Measurements from ENCODE around the gene IMP4.

Gene IMP4

GRCh38 chr2:130385709-130386108 lies 43.0 kb downstream of the IMP4 start:
- Histone ChIP-seq H3K27me3 (replicated peaks) (no peaks in the 10 kb centered on the region), H3K27ac (no peak overlapping the region), H3K36me3 (replicated peaks) (no peaks in the 10 kb centered on the region), H3K4me3 (ENCODE audit: low read depth, low read length) (no peak overlapping the region)
- in situ Hi-C loops (cut with HindIII; ENCODE audit: low pct_ligation_motif_present, low sequenced_read_pairs) = no loop called here
- no peak for DNase-seq
- TF ChIP-seq, protein P1, sequence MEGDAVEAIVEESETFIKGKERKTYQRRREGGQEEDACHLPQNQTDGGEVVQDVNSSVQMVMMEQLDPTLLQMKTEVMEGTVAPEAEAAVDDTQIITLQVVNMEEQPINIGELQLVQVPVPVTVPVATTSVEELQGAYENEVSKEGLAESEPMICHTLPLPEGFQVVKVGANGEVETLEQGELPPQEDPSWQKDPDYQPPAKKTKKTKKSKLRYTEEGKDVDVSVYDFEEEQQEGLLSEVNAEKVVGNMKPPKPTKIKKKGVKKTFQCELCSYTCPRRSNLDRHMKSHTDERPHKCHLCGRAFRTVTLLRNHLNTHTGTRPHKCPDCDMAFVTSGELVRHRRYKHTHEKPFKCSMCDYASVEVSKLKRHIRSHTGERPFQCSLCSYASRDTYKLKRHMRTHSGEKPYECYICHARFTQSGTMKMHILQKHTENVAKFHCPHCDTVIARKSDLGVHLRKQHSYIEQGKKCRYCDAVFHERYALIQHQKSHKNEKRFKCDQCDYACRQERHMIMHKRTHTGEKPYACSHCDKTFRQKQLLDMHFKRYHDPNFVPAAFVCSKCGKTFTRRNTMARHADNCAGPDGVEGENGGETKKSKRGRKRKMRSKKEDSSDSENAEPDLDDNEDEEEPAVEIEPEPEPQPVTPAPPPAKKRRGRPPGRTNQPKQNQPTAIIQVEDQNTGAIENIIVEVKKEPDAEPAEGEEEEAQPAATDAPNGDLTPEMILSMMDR (IDR thresholded peaks at IDR 0.05; ENCODE audit: low read depth, low read length, missing control alignments) = no peak

- TF ChIP-seq, protein P1 (IDR thresholded peaks at IDR 0.05; ENCODE audit: low read depth, low read length, missing control alignments) = no peak
- H3K27ac ChIP-seq = no peak overlapping the region
- in situ Hi-C loops (cut with HindIII; ENCODE audit: low pct_ligation_motif_present, low sequenced_read_pairs) = no loop called here
- no peak overlapping the region for H3K4me3 ChIP-seq (ENCODE audit: low read depth, low read length)
- no peak for DNase-seq
- no peaks in the 10 kb centered on the region for H3K36me3 ChIP-seq (replicated peaks)
- H3K27me3 ChIP-seq (replicated peaks) = no peaks in the 10 kb centered on the region
Measured at GRCh38 chr2:130387071-130387400, 44.3 kb downstream of the IMP4 start.

DNA sequence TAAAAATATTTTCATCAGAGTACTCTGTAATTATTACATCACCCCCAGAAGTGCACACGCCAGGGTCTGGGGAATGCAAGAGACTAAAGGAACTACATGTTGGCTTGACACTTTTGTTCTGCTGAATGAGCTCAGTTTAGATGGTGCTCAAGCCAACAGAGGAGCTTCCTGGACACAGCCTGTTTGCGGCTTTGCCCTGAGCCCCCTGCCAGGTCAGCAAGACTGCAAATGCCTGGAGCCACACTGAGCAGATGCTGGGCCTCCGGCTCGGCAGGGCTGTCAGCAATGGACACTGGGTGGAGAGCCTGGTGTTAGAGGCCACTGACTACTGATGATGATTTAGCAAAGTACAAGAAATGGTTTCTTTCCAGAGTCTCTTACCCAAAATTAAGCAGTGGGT lies 45.1 kb downstream of the IMP4 start:
- H3K27ac ChIP-seq = no peak overlapping the region
- in situ Hi-C loops (cut with HindIII; ENCODE audit: low pct_ligation_motif_present, low sequenced_read_pairs) = no loop called here

GRCh38 chr2:130388221-130388907 lies 45.7 kb downstream of the IMP4 start:
- in situ Hi-C loops (cut with HindIII; ENCODE audit: low pct_ligation_motif_present, low sequenced_read_pairs) = no loop called here
- TF ChIP-seq, protein P1 (IDR thresholded peaks at IDR 0.05; ENCODE audit: low read depth, low read length, missing control alignments) = no peak
- DNase-seq = no peak

More for the DNA sequence above, 45.1 kb downstream of the IMP4 start:
- H3K27me3 ChIP-seq (replicated peaks) = no peaks in the 10 kb centered on the region
- TF ChIP-seq, protein P1 (IDR thresholded peaks at IDR 0.05; ENCODE audit: low read depth, low read length, missing control alignments) = no peak
- no peak overlapping the region for H3K4me3 ChIP-seq (ENCODE audit: low read depth, low read length)
- H3K36me3 ChIP-seq (replicated peaks) = no peaks in the 10 kb centered on the region
- DNase-seq = no peak

DNA sequence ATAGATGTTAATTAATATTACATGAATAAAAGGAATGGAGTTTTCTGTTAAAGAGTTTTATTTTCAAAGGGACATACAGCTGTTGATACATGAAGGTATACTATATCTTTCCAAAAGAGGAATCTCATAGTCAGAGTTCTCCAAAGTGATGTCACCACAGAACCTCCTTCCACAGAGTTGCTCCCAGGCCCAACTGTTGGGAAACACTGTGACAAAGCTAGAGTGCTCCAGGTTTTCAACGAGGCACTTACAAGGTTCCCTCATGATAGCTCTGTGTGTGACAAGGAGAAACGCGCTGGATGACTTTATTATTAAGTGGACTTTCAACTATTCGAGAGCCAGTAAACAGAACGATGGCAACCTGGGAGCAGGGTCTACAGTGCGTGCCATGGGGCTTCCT lies 46.7 kb downstream of the IMP4 start:
- DNase-seq = no peak
- Histone ChIP-seq H3K27me3 (replicated peaks) (no peaks in the 10 kb centered on the region), H3K4me3 (ENCODE audit: low read depth, low read length) (no peak overlapping the region), H3K27ac (no peak overlapping the region), H3K36me3 (replicated peaks) (no peaks in the 10 kb centered on the region)
- TF ChIP-seq, protein P1 (IDR thresholded peaks at IDR 0.05; ENCODE audit: low read depth, low read length, missing control alignments) = no peak
- in situ Hi-C loops (cut with HindIII; ENCODE audit: low pct_ligation_motif_present, low sequenced_read_pairs) = no loop called here

More at GRCh38 chr2:130388221-130388907, 45.7 kb downstream of the IMP4 start:
- no peaks in the 10 kb centered on the region for H3K36me3 ChIP-seq (replicated peaks)
- H3K27ac ChIP-seq = no peak overlapping the region
- no peaks in the 10 kb centered on the region for H3K27me3 ChIP-seq (replicated peaks)
- H3K4me3 ChIP-seq (ENCODE audit: low read depth, low read length) = no peak overlapping the region

GRCh38 chr2:130389783-130390182 lies 47.1 kb downstream of the IMP4 start:
- in situ Hi-C loops (cut with HindIII; ENCODE audit: low pct_ligation_motif_present, low sequenced_read_pairs) = no loop called here
- Histone ChIP-seq H3K4me3 (ENCODE audit: low read depth, low read length) (no peak overlapping the region), H3K27me3 (replicated peaks) (no peaks in the 10 kb centered on the region), H3K27ac (no peak overlapping the region), H3K36me3 (replicated peaks) (no peaks in the 10 kb centered on the region)
- no peak for DNase-seq
- TF ChIP-seq, protein P1 (IDR thresholded peaks at IDR 0.05; ENCODE audit: low read depth, low read length, missing control alignments) = no peak

All from brain microvascular endothelial cell (primary cell).